Ectodermal cell (in vitro differentiated cells): ENCODE measurements around the gene HCFC1R1.
A peak's percentile ranks its signal among the peaks of the same experiment; 100 is the strongest.

Experiments used
- H3K27ac ChIP-seq: 2 replicates; pipeline ENCODE4 v1.7.0; 2013; ENCODE audit warnings: mild to moderate bottlenecking, low read depth, low read length; ENCODE audit not compliant: insufficient read depth, poor library complexity, severe bottlenecking
- H3K27me3 ChIP-seq: 2 replicates; pipeline ENCODE4 v1.7.0; 2013; ENCODE audit warnings: mild to moderate bottlenecking, low read length; ENCODE audit not compliant: insufficient read depth, control insufficient read depth, poor library complexity, severe bottlenecking
- H3K36me3 ChIP-seq: one replicate; pipeline ENCODE4 v1.7.0; 2013; ENCODE audit warnings: low read length; ENCODE audit not compliant: control insufficient read depth, insufficient read depth
- H3K4me1 ChIP-seq: one replicate; pipeline ENCODE4 v1.7.0; 2013; ENCODE audit warnings: low read length; ENCODE audit not compliant: control insufficient read depth, insufficient read depth
- H3K4me3 ChIP-seq: 2 replicates; pipeline ENCODE4 v1.7.0; 2013; ENCODE audit warnings: low read depth, low read length, control low read depth; ENCODE audit not compliant: insufficient read depth
- H3K9me3 ChIP-seq: 2 replicates; pipeline ENCODE4 v1.7.0; 2013; ENCODE audit warnings: mild to moderate bottlenecking, low read length, moderate library complexity; ENCODE audit not compliant: control insufficient read depth
- WGBS, 2 experiments: methylation state at CpG; one replicate each; pipeline ENCODE4 v1.1.7; 2013; ENCODE audit warnings: missing lambda C conversion rate in 2 of 2; 5-methylcytosine and 5-hydroxymethylcytosine counted together

HCFC1R1 gene

DNA sequence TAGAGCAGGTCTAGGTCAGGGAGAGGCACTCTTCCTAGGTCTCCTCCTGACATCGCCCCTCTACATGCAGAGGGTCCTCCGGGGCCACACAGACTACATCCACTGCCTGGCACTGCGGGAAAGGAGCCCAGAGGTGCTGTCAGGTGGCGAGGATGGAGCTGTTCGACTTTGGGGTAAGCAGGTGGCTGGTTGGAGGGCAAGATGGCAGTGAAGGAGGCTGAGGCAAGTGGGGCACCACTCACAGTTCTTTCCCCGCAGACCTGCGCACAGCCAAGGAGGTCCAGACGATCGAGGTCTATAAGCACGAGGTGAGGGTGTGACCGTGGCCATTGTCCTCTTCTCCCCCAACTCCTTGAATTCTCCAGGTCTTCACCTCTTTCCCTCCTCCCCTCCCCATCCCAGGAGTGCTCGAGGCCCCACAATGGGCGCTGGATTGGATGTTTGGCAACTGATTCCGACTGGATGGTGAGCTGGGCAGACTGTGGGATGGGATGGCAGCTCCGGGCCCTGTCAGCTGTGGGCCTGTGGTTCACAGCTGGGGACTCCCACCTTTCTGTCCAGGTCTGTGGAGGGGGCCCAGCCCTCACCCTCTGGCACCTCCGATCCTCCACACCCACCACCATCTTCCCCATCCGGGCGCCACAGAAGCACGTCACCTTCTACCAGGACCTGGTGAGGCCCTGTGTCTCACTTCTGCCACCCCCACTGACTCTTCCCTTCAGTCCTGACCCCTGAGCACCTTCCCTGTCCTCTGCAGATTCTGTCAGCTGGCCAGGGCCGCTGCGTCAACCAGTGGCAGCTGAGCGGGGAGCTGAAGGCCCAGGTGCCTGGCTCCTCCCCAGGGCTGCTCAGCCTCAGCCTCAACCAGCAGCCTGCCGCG, 3.1 kb upstream of the HCFC1R1 start:
- Histone ChIP-seq H3K9me3 (no peaks in the 10 kb centered on the region), H3K27ac (no peak overlapping the region)
- WGBS, 2 experiments, result 95 to 97% methylated on average over 24 of the region's 24 CpGs

GRCh38 chr16:3026003-3026378, 2.2 kb upstream of the HCFC1R1 start:
- H3K36me3 ChIP-seq, result peaks cover 17% of the 10 kb centered on the region
- H3K4me3 ChIP-seq, result no peak overlapping the region
- peaks cover 23% of the 10 kb centered on the region for H3K4me1 ChIP-seq
- 95 to 96% methylated on average over 8 of the region's 8 CpGs for WGBS, 2 experiments
- no peak overlapping the region for H3K27ac ChIP-seq
- peaks cover 27% of the 10 kb centered on the region for H3K27me3 ChIP-seq
- no peaks in the 10 kb centered on the region for H3K9me3 ChIP-seq

More for the DNA sequence above, 3.1 kb upstream of the HCFC1R1 start:
- H3K4me3 ChIP-seq, result no peak overlapping the region
- peaks cover 17% of the 10 kb centered on the region for H3K4me1 ChIP-seq
- peaks cover 17% of the 10 kb centered on the region for H3K36me3 ChIP-seq
- peaks cover 29% of the 10 kb centered on the region for H3K27me3 ChIP-seq

DNA sequence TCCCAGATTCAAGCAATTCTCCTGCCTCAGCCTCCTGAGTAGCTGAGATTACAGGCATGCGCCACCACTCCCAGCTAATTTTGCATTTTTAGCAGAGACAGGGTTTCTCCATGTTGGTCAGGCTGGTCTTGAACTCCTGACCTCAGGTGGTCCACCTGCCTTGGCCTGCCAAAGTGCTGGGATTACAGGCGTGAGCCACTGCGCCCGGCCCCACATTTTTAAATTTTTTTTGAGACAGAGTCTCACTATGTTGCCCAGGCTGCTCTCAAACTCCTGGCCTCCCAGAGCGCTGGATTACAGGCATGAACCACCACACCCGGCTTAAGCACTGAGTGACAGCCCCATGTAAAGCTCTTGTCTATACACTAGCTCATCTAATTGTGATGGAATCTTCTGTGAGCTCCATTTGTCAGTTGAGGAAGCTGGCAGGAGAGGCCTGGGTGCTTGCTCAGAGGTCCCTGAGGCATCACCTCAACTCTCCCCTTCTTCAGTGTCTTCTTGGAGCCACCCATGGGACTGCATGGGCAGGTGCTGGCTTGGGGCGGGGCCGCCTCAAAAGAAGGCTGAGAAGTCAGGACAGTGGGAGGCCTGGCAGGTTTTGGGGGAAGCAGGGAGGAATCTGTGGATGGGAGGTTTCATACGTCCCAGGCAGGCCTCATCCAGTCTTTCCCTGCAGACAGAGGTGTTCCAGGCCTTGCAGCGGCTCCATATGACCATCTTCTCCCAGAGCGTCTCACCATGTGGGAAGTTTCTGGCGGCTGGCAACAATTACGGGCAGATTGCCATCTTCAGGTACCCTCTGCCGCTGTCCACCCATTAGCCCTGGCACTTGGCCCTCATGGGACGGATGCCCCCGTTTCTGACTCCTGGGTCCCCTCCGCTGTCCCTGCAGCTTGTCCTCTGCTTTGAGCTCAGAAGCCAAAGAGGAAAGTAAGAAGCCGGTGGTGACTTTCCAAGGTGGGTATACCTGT, 1.6 kb upstream of the HCFC1R1 start:
- Histone ChIP-seq H3K9me3 (no peaks in the 10 kb centered on the region), H3K27ac (no peak overlapping the region), H3K4me1 (peaks cover 23% of the 10 kb centered on the region), H3K27me3 (peaks cover 21% of the 10 kb centered on the region), H3K36me3 (peaks cover 17% of the 10 kb centered on the region), H3K4me3 (no peak overlapping the region)
- 96% methylated on average over 18 of the region's 18 CpGs for WGBS, 2 experiments

DNA sequence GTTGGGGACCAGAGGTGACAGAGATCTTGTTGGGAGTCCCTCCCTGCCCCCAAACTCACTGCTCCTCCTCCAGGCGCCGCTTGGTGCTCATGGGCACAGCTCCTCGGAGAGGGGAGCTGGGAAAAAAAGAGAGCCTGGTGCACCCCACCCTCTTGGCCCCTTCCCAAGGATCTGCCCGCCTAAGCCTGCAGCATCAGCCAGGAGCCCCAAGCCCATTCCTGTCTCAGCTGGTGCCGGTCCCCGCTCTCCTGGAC, 400 bp downstream of the HCFC1R1 start:
- Histone ChIP-seq H3K4me1 (peaks cover 25% of the 10 kb centered on the region), H3K4me3 (peak overlapping the region; percentile 60), H3K36me3 (peaks cover 17% of the 10 kb centered on the region), H3K9me3 (no peaks in the 10 kb centered on the region), H3K27me3 (peaks cover under 1% of the 10 kb centered on the region), H3K27ac (peak overlapping the region; percentile 79)
- 4% methylated on average over 6 of the region's 6 CpGs for WGBS, 2 experiments

GRCh38 chr16:3022684-3023414, 893 bp downstream of the HCFC1R1 start:
- Histone ChIP-seq H3K36me3 (peaks cover 17% of the 10 kb centered on the region), H3K27ac (peak overlapping the region; percentile 83), H3K9me3 (no peaks in the 10 kb centered on the region), H3K4me1 (peaks cover 25% of the 10 kb centered on the region), H3K4me3 (peak overlapping the region; percentile 60), H3K27me3 (no peaks in the 10 kb centered on the region)
- WGBS, 2 experiments, result 27 to 33% methylated on average over 8 of the region's 8 CpGs

DNA sequence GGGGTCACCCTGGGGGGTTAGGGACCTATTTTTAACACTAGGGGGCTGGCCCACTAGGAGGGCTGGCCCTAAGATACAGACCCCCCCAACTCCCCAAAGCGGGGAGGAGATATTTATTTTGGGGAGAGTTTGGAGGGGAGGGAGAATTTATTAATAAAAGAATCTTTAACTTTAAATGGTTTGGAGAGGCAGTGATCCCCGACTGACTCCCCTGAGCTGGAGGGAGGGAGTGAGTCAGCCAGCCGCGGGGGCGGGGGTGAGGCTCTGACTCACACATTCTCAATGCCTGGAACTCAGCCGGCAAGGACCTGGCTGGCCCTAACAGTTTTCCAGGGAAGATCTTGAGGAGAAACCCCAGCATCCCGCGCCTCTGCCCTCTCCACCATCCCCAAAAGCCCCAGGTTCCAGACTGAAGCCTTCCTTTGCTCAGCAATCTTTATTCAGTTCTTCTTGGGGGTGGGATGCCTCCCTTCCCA, 1.5 kb downstream of the HCFC1R1 start:
- Histone ChIP-seq H3K4me3 (peak overlapping the region; percentile 56), H3K9me3 (no peaks in the 10 kb centered on the region), H3K4me1 (peaks cover 25% of the 10 kb centered on the region), H3K27me3 (peaks cover 3% of the 10 kb centered on the region), H3K36me3 (peaks cover 17% of the 10 kb centered on the region), H3K27ac (peak overlapping the region; percentile 83)
- WGBS, 2 experiments, result 6 to 10% methylated on average over 7 to 8 of the region's 8 CpGs

GRCh38 chr16:3021449-3022207, 2.1 kb downstream of the HCFC1R1 start:
- H3K4me3 ChIP-seq, result peak overlapping the region; percentile 56
- peaks cover 5% of the 10 kb centered on the region for H3K27me3 ChIP-seq
- WGBS, 2 experiments, result 0 to 1% methylated on average over 24 to 25 of the region's 25 CpGs
- peaks cover 25% of the 10 kb centered on the region for H3K4me1 ChIP-seq
- peak overlapping the region; percentile 83 for H3K27ac ChIP-seq
- peaks cover 13% of the 10 kb centered on the region for H3K36me3 ChIP-seq
- no peaks in the 10 kb centered on the region for H3K9me3 ChIP-seq

DNA sequence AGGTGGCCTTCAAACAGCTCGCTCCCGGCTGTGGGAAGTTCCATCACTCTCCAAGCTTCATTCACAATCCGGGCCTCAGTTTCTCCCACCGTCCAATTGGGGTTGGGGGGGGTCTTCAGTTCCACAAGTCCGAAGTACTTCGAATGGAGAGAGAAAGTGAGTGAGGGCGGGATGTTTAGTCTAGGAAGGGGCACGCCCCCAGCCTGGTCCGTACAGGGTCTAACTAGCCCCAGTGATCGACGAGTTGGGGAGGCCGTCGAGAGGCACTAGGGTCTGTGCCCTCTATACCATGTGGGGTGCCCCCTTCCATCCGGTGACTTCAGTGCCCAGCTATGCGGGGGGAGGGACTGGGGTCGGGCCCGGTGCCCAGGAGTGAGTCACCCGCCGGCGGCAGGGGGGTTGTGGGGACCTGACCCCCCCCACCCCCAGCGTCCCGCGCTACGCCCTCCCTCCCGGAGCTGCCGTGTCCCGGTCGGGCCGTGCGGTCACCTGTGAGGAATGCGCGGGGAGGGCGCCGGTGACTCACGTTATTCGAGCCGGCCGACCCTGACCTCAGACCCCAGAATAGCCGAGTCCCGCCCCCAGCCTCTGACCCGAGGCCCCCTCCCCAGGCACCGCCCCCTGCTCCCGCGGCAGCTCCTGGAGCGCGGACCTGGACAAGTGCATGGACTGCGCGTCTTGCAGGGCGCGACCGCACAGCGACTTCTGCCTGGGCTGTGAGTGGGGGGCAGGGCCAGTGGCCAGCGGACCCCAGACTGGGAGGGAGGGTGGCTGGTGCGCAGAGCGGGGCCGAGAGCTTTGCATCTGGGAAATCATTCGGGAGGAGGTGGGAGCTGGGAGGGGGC, 2.9 kb downstream of the HCFC1R1 start:
- Histone ChIP-seq H3K27me3 (peaks cover 5% of the 10 kb centered on the region), H3K4me3 (peak overlapping the region; percentile 56), H3K27ac (peak overlapping the region; percentile 83), H3K9me3 (no peaks in the 10 kb centered on the region), H3K4me1 (peaks cover 25% of the 10 kb centered on the region), H3K36me3 (peaks cover 6% of the 10 kb centered on the region)
- 0% methylated on average over 57 of the region's 57 CpGs for WGBS, 2 experiments

- H3K4me1 ChIP-seq, result peaks cover 25% of the 10 kb centered on the region
- peak within 1 kb of the TSS; percentile 56 for H3K4me3 ChIP-seq
- no peaks in the 10 kb centered on the region for H3K9me3 ChIP-seq
- 0% methylated on average over 49 of the region's 49 CpGs for WGBS, 2 experiments
- peaks cover 5% of the 10 kb centered on the region for H3K27me3 ChIP-seq
- peak within 1 kb of the TSS; percentile 83 for H3K27ac ChIP-seq
- no peaks in the 10 kb centered on the region for H3K36me3 ChIP-seq
These were observed 3.5 kb downstream of the HCFC1R1 start, which contains the start of gene TNFRSF12A for GRCh38 chr16:3020247-3020603. TSS of gene TNFRSF12A (plus strand) at chr16:3020368. CDS start at chr16:3020398, 30 bp downstream.
